ENCODE data around the gene ADAR.

GRCh38 chr1:154556422-154556821 lies 51.6 kb downstream of the ADAR start:
- no peak for TF ChIP-seq ZFP30 (CRISPR knock-in tag; IDR thresholded peaks at IDR 0.05)
- TF ChIP-seq ZFP3 (CRISPR knock-in tag; IDR thresholded peaks at IDR 0.05), result no peak
- TF ChIP-seq ZNF70 (CRISPR knock-in tag; IDR thresholded peaks at IDR 0.05), result no peak
- TF ChIP-seq, protein P1, sequence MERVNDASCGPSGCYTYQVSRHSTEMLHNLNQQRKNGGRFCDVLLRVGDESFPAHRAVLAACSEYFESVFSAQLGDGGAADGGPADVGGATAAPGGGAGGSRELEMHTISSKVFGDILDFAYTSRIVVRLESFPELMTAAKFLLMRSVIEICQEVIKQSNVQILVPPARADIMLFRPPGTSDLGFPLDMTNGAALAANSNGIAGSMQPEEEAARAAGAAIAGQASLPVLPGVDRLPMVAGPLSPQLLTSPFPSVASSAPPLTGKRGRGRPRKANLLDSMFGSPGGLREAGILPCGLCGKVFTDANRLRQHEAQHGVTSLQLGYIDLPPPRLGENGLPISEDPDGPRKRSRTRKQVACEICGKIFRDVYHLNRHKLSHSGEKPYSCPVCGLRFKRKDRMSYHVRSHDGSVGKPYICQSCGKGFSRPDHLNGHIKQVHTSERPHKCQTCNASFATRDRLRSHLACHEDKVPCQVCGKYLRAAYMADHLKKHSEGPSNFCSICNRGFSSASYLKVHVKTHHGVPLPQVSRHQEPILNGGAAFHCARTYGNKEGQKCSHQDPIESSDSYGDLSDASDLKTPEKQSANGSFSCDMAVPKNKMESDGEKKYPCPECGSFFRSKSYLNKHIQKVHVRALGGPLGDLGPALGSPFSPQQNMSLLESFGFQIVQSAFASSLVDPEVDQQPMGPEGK (CRISPR knock-in tag; IDR thresholded peaks at IDR 0.05; ENCODE audit: borderline replicate concordance), result no peak
- no peak for TF ChIP-seq ISL1 (CRISPR knock-in tag; IDR thresholded peaks at IDR 0.05)
- no peak for TF ChIP-seq ZC3H10 (CRISPR knock-in tag; IDR thresholded peaks at IDR 0.05)
- no peak for TF ChIP-seq GLIS3 (CRISPR knock-in tag; IDR thresholded peaks at IDR 0.05)
- TF ChIP-seq ARNTL (CRISPR knock-in tag; IDR thresholded peaks at IDR 0.05; ENCODE audit: borderline replicate concordance, low read depth), result no peak
- TF ChIP-seq ZNF565 (CRISPR knock-in tag; conservative IDR thresholded peaks at IDR 0.05; ENCODE audit: low read depth), result no peak
- no peak for TF ChIP-seq POU6F1 (CRISPR knock-in tag; IDR thresholded peaks at IDR 0.05; ENCODE audit: borderline replicate concordance, low read depth)
- TF ChIP-seq TCF4 (CRISPR knock-in tag; IDR thresholded peaks at IDR 0.05; ENCODE audit: borderline replicate concordance), result no peak
- no peak for TF ChIP-seq ESRRG (CRISPR knock-in tag; IDR thresholded peaks at IDR 0.05)
- TF ChIP-seq ZNF8 (CRISPR knock-in tag; IDR thresholded peaks at IDR 0.05), result no peak
- no peak for TF ChIP-seq BACH2 (CRISPR knock-in tag; IDR thresholded peaks at IDR 0.05; ENCODE audit: borderline replicate concordance)
